ENCODE results near the gene HELLS. TPM values are rescaled to one million over a fixed set of nuclear protein-coding genes. Genes with fewer than 3 reads are reported as not detected.
"Not testable (repeated sequence)": the region's sequence is repeated elsewhere in the genome, so short reads cannot be mapped to it uniquely, and the experiment has no call there.

The HELLS gene
- total RNA-seq, 2 experiments from 2014 or later: 151 to 152 TPM

DNA sequence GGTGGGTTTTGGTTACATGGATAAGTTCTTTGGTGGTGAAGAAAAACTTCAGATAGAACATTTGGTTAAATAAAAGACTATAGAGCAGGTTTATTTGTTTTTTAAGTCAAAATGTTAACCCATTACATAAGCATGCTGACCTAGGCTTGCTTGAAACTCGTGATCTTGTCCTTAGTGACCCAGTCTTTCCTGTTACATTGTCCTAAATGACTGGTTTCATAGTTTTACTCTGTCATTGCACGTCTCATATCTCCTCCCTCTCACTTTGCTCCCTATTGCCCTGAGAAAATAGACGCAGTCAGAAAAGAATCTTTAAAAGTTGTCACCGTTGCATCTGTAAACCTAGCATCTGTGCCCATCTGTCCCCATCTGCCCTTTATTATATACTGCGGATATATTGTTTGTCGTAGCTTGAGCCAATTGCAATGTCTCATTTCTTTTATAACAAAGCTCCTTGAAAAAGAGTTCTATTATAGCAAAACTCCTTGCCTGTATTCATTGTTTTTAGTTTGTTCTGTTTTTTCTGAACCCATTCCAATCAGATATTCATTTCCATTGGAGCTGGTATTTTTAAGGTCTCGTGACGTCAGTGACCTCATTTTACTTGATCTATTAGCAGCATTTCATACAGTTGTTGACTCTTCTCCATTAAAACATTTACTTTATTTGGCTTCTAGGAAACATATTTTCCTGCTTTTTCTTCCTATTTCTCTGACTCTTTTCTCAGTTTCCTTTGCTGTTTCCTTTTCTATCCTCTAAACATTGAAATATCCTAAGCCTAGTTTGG is 57.3 kb downstream of the HELLS start:
- ChIA-PET POLR2A (no interaction called here), CTCF (no interaction called here)

GRCh38 chr10:94607111-94607510 is 61.5 kb downstream of the HELLS start:
- ChIA-PET CTCF (no interaction called here), POLR2A (no interaction called here)

DNA sequence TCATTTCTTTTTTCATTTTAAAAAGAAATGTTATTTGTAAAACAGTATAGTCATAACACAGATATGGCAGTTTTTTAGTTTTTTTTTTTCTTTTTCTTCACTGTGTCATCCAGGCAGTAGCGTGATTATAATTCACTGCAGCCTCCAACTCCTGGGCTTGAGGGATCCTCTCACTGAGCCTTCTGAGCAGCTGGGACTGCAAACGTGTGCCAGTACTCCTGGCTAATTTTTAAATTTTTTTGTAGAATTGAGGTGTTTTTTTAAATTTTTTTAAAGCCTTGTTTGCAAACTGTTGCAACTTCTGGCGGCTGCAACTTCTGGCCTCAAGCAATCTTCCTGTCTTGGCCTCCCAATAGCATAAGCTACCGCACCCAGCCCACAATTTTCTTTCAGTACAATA is 63.0 kb downstream of the HELLS start:
- ChIA-PET CTCF (no interaction called here), POLR2A (no interaction called here)

- POLR2A ChIA-PET: no interaction called here
- CTCF ChIA-PET: no interaction called here
Measured at GRCh38 chr10:94614558-94614957, 69.0 kb downstream of the HELLS start.

GRCh38 chr10:94617389-94617944 is 71.9 kb downstream of the HELLS start:
- CTCF ChIA-PET: no interaction called here
- POLR2A ChIA-PET: no interaction called here

- CTCF ChIA-PET: no interaction called here
- POLR2A ChIA-PET: no interaction called here
Measured at GRCh38 chr10:94622666-94623205, 77.1 kb downstream of the HELLS start.

DNA sequence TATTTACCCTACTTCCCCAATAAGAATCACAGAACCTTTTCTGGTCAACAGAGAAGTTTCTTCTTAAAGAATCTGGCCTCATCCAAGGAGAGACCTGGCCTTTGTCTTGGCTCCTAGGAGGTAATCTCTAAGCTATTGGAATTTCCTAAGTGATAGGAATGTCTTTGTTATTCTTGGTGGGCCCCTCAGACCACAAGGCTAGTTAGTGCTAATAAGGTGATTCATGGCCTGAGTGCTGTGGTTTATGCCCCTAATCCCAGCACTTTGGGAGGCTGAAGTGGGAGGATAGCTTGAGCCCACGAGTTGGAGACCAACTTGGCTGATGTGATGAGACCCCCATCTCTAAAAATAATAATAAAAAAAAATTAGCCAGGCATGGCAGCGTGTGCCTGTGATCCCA is 78.0 kb downstream of the HELLS start:
- POLR2A ChIA-PET: no interaction called here
- CTCF ChIA-PET: no interaction called here

DNA sequence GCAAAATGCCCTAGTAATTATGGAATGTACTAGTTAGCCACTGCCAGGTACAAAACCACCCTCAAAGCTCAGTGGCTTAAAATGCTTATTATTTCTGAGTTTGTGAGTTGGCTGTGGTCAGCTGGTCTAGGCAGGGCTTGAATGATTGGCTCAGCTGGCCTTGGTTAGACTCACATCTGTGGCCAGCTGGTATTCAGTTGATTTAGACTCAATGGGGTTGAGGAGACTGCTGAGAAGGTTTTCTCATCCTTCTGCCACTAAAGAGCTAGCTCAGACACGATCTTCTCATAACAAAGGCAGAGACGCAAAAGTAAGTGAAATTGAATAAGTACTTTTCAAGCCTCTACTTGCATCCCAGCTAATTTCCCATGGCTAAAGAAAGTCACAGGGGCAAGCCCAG is 80.9 kb downstream of the HELLS start:
- POLR2A ChIA-PET: no interaction called here

GRCh38 chr10:94627511-94627910 is 81.9 kb downstream of the HELLS start:
- CTCF ChIA-PET: no interaction called here
- POLR2A ChIA-PET: no interaction called here

More for the DNA sequence above, 80.9 kb downstream of the HELLS start:
- CTCF ChIA-PET: interaction anchor here (0.8 kb wide), 1 partner anchor 804 kb away, joined by 3 read pairs; no protein-coding TSS in a partner anchor

DNA sequence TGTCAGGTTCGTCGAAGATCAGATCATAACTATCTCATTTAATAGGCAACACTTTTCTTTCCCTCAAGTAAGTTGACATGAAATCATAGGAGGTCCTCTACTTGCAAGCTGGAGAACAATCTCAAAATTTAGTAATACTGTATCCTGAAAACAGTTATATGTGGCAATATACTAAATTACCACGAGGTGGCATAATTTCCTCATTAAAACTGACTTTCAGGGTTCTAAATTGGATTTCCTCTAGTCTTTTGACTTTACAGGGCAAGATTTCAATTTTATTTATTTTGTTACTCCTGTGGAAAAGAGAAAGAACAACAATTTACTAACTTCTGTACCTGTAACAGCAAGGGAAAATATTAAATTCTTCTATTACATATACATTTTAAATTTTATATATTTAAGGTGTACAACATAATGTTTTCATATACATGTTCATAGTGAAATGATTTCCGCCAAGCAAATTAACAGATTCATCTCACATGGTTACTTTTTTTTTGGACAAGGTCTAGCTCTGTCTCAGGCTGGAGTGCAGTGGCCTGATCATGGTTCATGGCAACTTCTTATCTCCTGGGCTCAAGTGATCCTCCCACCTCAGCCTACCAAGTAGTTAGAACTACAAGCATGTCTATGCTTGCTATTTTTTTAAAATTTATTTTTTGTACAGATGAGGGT is 84.6 kb downstream of the HELLS start:
- CTCF ChIA-PET: no interaction called here
- POLR2A ChIA-PET: no interaction called here

- CTCF ChIA-PET: no interaction called here
- POLR2A ChIA-PET: no interaction called here
Measured at GRCh38 chr10:94631077-94631875, 85.7 kb downstream of the HELLS start.

DNA sequence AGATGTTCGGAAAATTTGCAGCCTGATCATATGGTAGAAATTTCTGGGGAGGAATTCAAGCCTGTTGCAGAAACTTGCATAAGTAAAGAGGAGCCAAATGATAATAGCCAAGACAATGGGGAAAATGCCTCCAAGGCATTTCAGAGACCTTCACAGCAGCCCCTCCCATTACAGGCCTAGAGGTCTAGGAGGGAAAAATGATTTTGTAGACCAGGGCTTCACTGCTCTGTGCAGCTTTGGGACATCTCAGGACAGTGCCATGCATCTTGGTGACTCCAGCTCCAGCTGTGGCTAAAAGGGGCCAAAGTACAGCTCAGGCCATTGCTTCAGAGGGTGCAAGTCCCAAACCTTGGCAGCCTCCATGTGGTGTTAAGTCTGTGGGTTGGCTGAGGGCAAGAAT is 87.4 kb downstream of the HELLS start:
- CTCF ChIA-PET: no interaction called here
- POLR2A ChIA-PET: interaction anchor here (0.6 kb wide), 1 partner anchor 13 kb away, joined by 3 read pairs; no protein-coding TSS in a partner anchor

GRCh38 chr10:94638097-94638496 is 92.5 kb downstream of the HELLS start:
- POLR2A ChIA-PET, CTCF ChIA-PET: not testable (repeated sequence)

GRCh38 chr10:94639902-94640301 is 94.3 kb downstream of the HELLS start:
- CTCF ChIA-PET: no interaction called here
- POLR2A ChIA-PET: no interaction called here

DNA sequence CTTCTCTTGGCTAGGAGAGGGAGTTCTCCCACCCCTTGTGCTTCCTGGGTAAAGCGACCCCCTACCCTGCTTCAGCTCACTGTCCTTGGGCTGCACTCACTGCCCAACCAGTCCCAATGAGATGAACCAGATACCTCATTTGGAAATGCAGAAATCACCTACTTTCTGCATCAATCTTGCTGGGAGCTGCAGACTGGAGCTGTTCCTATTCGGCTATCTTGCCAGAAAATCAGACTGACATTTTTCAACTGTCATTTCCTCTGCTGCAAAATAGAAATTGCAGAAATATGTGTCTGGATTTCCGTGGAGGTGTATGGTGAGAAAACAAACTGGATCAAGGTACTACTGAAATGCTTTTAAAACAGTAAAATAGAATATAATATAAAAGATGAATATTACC is 95.0 kb downstream of the HELLS start:
- ChIA-PET POLR2A (no interaction called here), CTCF (no interaction called here)

- ChIA-PET CTCF (no interaction called here), POLR2A (no interaction called here)
Measured at GRCh38 chr10:94641480-94641879, 95.9 kb downstream of the HELLS start.

DNA sequence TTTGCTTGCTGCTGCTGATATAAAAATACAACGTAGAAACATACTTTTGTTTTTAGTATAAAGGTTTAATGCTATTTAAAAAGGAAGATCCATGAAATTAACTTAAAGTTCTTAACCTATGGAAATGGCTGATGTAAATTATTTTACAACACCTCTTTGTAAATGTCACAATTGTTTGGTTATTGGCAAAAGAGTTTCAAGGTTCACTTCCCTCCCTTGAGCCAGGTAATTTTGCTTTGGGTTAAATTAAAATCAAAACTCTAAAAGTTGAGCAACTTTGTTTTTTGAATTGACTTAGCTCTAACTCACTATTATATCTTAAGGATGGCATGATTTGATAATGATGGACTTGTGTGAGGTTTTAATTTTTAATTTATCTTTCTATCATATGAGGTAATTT is 98.8 kb downstream of the HELLS start:
- CTCF ChIA-PET: no interaction called here
- POLR2A ChIA-PET: no interaction called here

GRCh38 chr10:94645285-94645684 is 99.7 kb downstream of the HELLS start:
- ChIA-PET POLR2A (no interaction called here), CTCF (no interaction called here)
